Mononuclear cell (primary cell): Measurements from ENCODE around the gene TRIM14. TPM values are rescaled to one million over a fixed set of nuclear protein-coding genes. Genes with fewer than 3 reads are reported as not detected.
"Not testable (repeated sequence)": the region's sequence is repeated elsewhere in the genome, so short reads cannot be mapped to it uniquely, and the experiment has no call there.

ENCODE experiments used
- H3K27me3 ChIP-seq: 2 replicates; pipeline ENCODE4 v1.6.0; 2011; ENCODE audit warnings: low read length, control low read depth; ENCODE audit not compliant: insufficient read depth
- H3K4me1 ChIP-seq: 2 replicates; pipeline ENCODE4 v1.5.1; 2011; ENCODE audit warnings: mild to moderate bottlenecking, low read length, control low read depth; ENCODE audit not compliant: insufficient read depth
- H3K4me3 ChIP-seq: 2 replicates; pipeline ENCODE4 v1.5.1; 2011; ENCODE audit warnings: mild to moderate bottlenecking, low read length, moderate library complexity
- H3K9me3 ChIP-seq: 2 replicates; pipeline ENCODE4 v1.5.1; 2011; ENCODE audit warnings: low read depth, mild to moderate bottlenecking, control low read depth, low read length
- total RNA-seq: library from RNA; depleted of rRNA; stranded (reverse); fragments of >200 nt; gene quantifications from one replicate; pipeline ENCODE4 v1.2.3, GENCODE V29; 2012

TRIM14 gene
- total RNA-seq, 1 donor: 16.4 TPM

DNA sequence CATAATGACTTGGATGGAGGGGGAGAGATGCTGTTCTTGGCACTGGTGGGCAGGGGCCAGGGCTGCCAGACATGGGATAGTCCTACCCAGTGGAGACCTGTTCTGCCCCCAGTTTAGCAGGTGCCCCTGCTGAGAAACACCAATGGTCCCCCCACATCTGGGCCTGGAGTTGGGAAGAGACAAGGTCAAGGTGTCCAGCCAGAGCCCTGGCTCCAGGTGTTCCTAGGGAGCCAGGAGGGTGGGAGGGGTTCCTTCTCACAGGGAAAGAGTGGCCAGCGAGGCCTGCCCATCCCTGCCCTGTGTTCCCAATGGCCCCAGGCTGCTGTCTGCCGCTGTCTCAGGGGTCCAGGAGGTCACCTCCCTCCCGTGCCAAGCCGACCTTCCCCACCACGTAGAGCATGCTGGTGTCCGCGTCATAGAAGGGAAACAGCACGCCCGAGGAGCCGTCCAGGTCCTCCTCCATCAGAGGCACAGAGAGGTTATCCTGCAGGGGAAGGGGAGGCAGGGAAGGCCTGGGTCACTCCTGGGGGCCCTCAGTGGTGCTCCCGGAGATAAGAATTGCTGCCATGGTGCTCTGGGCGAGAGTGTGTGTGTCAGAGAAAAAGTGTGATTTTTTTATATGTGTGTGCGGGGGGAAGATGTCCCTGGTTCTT is 11.7 kb upstream of the TRIM14 start:
- H3K4me1 ChIP-seq: peaks cover 23% of the 10 kb centered on the region
- no peak overlapping the region for H3K4me3 ChIP-seq
- H3K9me3 ChIP-seq: no peaks in the 10 kb centered on the region
- H3K27me3 ChIP-seq: no peaks in the 10 kb centered on the region

GRCh38 chr9:98130060-98130459 is 11.0 kb upstream of the TRIM14 start:
- peaks cover 23% of the 10 kb centered on the region for H3K4me1 ChIP-seq
- H3K9me3 ChIP-seq, H3K27me3 ChIP-seq, H3K4me3 ChIP-seq: not testable (repeated sequence)

- Histone ChIP-seq H3K4me1 (peaks cover 23% of the 10 kb centered on the region), H3K27me3 (no peaks in the 10 kb centered on the region), H3K9me3 (no peaks in the 10 kb centered on the region), H3K4me3 (no peak overlapping the region)
These were observed 10.4 kb upstream of the TRIM14 start for GRCh38 chr9:98129451-98129881.

DNA sequence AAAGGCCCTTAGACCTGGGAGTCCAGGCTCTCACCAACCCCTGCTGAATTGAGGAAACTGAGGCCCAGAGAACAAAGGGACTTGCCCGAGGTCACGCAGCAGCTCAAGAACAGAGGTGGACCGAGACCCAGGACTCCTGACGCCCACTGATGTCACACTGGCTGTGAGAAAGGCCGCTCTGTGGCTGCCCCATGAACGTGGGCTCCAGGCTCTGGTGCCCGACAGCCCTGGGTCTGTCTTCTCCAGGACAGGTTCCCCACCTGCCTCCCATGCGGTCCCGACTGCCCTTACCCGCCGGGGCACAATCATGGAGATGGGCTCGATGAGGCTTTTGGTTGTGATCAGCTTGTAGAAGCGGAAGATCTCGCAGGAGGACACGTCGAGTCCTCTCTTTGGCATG is 9.3 kb upstream of the TRIM14 start:
- H3K9me3 ChIP-seq: no peaks in the 10 kb centered on the region
- H3K27me3 ChIP-seq: no peaks in the 10 kb centered on the region
- no peak overlapping the region for H3K4me3 ChIP-seq
- peaks cover 23% of the 10 kb centered on the region for H3K4me1 ChIP-seq

GRCh38 chr9:98127226-98127625 is 8.2 kb upstream of the TRIM14 start:
- Histone ChIP-seq H3K4me3 (no peak overlapping the region), H3K9me3 (no peaks in the 10 kb centered on the region), H3K27me3 (no peaks in the 10 kb centered on the region), H3K4me1 (peaks cover 23% of the 10 kb centered on the region)

DNA sequence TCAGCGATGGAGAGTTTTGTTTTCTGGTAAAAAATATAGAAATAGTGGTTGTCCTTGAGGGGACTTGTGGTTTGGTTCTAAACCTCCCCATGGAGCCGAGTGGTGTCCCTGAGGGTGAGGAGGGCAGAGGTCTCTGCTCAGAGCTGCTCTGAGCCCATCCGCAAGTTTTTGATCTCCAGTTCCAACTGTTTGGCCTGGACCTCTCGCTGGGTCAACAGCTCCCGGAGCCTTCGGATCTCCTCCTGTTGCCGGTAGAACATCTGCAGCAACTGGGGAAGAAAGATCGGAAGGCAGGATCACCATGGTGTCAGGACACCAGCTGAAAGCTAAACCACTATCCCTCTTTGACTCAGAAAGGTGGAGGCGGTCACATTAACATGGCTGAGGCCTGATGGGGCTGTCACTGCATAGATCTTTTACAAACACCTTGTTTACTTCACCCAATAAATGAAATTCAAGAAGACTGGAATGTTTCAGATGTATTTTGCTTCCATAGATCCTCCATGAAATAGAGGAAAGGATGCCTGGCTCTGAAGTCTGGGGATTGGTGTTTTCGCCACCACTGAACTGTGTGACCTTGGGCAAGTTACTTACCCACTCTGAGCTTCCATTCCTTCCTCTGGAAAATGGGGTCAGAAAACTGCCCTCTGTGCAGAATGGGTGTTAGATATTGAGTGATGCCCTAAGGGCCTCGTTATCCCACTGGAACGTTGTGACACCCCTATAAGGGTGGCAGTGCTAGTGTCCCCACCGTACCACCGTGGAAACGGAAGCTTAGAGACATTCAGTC is 5.8 kb upstream of the TRIM14 start:
- H3K27me3 ChIP-seq: no peaks in the 10 kb centered on the region
- no peak overlapping the region for H3K4me3 ChIP-seq
- H3K4me1 ChIP-seq: peaks cover 41% of the 10 kb centered on the region
- H3K9me3 ChIP-seq: no peaks in the 10 kb centered on the region

DNA sequence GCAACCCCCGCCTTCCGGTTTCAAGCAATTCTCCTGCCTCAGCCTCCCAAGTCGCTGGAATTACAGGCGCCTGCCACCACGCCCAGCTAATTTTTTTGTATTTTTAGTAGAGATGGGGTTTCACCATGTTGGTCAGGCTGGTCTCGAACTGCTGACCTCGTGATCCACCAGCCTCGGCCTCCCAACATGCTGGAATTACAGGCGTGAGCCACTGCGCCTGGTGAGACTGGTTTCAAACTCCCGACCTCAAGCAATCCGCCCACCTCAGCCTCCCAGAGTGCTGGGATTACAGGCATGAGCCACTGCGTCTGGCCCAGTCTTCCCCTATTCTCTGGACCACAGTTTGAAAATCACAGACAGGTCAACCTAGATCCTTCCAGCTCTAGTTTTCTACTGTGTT is 5.1 kb upstream of the TRIM14 start:
- H3K4me3 ChIP-seq, H3K27me3 ChIP-seq, H3K9me3 ChIP-seq: not testable (repeated sequence)
- peaks cover 41% of the 10 kb centered on the region for H3K4me1 ChIP-seq

GRCh38 chr9:98121058-98121457 is 2.0 kb upstream of the TRIM14 start:
- H3K4me1 ChIP-seq: peaks cover 52% of the 10 kb centered on the region
- no peak overlapping the region for H3K4me3 ChIP-seq
- no peaks in the 10 kb centered on the region for H3K9me3 ChIP-seq
- H3K27me3 ChIP-seq: no peaks in the 10 kb centered on the region

DNA sequence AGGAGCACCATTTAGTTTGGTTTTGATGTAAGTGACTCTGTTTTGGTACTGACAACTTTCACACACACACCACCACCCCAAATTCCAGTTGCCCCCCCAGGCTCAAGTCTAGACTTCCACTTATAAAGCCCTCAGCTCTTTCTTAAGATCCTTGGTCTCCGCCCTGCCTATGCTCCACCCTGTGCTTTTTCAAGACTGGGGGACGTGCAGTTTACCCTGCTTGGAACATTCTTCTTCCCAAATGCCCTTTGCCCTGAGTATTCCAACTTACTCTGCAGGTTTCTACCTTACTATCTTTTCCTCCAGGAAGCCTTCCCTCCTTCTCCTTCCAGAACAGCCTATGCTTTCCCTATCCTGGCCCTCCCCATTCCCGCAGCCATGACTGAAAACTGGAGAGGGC is 1.5 kb upstream of the TRIM14 start:
- Histone ChIP-seq H3K4me1 (peaks cover 52% of the 10 kb centered on the region), H3K27me3 (no peaks in the 10 kb centered on the region), H3K9me3 (no peaks in the 10 kb centered on the region), H3K4me3 (no peak overlapping the region)

DNA sequence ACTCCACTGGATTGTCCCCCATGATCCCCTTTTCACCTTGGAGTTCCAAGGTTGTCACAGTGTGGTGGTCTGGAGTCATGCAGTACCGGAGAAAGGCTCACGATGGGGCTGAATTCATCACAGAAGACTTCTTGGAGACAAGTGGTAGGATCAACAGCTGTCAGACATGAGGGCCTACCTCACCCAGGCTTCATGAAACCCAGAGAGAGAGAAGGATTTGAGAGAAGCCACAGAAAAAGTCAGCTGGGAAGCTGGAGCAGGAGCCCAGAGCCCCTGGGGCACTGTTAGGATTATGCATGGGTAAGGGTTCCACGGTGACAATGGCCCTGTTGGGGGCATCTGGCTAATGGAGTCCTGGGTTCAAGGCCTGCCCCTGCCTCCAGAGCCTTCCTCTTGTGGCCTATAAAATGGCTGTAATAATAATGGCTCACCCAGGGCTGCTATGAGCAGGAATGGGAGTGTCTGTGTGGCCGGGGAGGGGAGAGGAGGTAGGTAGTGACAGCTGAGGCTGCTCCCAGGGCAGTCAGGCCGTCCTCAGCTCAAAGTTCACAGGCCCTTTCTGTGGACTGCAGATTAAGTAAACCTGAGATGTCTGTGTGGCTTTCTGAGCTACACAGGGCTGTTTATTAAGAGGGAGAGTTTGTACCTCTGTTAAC is 910 bp downstream of the TRIM14 start:
- H3K4me3 ChIP-seq: peak overlapping the region; percentile 83
- peaks cover 57% of the 10 kb centered on the region for H3K4me1 ChIP-seq
- H3K27me3 ChIP-seq: no peaks in the 10 kb centered on the region
- H3K9me3 ChIP-seq: no peaks in the 10 kb centered on the region

DNA sequence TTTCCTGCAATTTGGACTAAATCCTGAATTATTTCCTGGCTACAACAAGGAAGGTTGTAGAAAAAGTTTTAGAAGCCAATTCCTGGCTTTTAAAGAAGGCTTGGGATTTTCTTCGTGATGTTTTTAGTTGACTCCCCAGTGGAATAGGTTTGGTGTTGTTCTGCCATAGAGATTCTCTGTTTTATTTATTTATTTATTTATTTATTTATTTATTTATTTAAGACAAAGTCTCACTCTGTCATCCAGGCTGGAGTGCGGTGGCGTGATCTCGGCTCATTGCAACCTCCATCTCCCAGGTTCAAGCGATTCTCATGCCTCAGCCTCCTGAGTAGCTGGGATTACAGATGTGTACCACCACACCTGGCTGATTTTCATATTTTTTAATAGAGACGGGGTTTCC is 1.9 kb downstream of the TRIM14 start:
- H3K4me1 ChIP-seq: peaks cover 66% of the 10 kb centered on the region
- H3K4me3 ChIP-seq: not testable (repeated sequence)

GRCh38 chr9:98109052-98109451 is 10.0 kb downstream of the TRIM14 start:
- Histone ChIP-seq H3K9me3 (no peaks in the 10 kb centered on the region), H3K4me3 (no peak overlapping the region), H3K27me3 (no peaks in the 10 kb centered on the region), H3K4me1 (peaks cover 74% of the 10 kb centered on the region)

More for the DNA sequence above, 1.9 kb downstream of the TRIM14 start:
- not testable (repeated sequence) for H3K9me3 ChIP-seq, H3K27me3 ChIP-seq

GRCh38 chr9:98108531-98109031 is 10.4 kb downstream of the TRIM14 start:
- H3K9me3 ChIP-seq: no peaks in the 10 kb centered on the region
- peaks cover 79% of the 10 kb centered on the region for H3K4me1 ChIP-seq
- no peaks in the 10 kb centered on the region for H3K27me3 ChIP-seq
- H3K4me3 ChIP-seq: no peak overlapping the region

GRCh38 chr9:98107926-98108325 is 11.1 kb downstream of the TRIM14 start:
- no peaks in the 10 kb centered on the region for H3K27me3 ChIP-seq
- H3K4me1 ChIP-seq: peaks cover 79% of the 10 kb centered on the region
- H3K9me3 ChIP-seq: no peaks in the 10 kb centered on the region
- no peak overlapping the region for H3K4me3 ChIP-seq

GRCh38 chr9:98105006-98105405 is 14.0 kb downstream of the TRIM14 start:
- H3K4me3 ChIP-seq: no peak overlapping the region
- H3K4me1 ChIP-seq: peaks cover 94% of the 10 kb centered on the region
- no peaks in the 10 kb centered on the region for H3K27me3 ChIP-seq
- H3K9me3 ChIP-seq: no peaks in the 10 kb centered on the region
